CD14-positive monocyte (primary cell): Measurements from ENCODE around the gene DAGLA. TPM values are rescaled to one million over a fixed set of nuclear protein-coding genes. Genes with fewer than 3 reads are reported as not detected.

Source experiments
- DNase-seq, 3 donors: peaks; one replicate each; pipeline ENCODE4 v3.0.0-alpha.2; 2011 to 2022
- H2AFZ ChIP-seq: 2 replicates; pipeline ENCODE4 v1.6.0; 2012; ENCODE audit warnings: mild to moderate bottlenecking, low read depth, low read length, inconsistent platforms; ENCODE audit not compliant: insufficient read depth, poor library complexity, severe bottlenecking
- H3K27ac ChIP-seq, 2 donors: 1 replicate in 1 of 2; 2 replicates in 1 of 2; pipeline ENCODE4 v1.5.1; 2012 to 2013; ENCODE audit warnings: low read length in 2 of 2, control low read depth in 1 of 2, inconsistent platforms in 1 of 2, low read depth in 1 of 2, mild to moderate bottlenecking in 1 of 2
- H3K27me3 ChIP-seq, 2 donors: one replicate each; pipeline versions ENCODE4 v1.6.0 to v1.6.1; 2011 to 2013; ENCODE audit warnings: low read length in 2 of 2; ENCODE audit not compliant: control insufficient read depth in 2 of 2, insufficient read depth in 2 of 2
- H3K36me3 ChIP-seq, 2 donors: replicated peaks in 1 of 2; 1 replicate in 1 of 2; 2 replicates in 1 of 2; pipeline versions ENCODE4 v1.5.1 to v1.6.1; 2012 to 2013; ENCODE audit warnings: low read length in 2 of 2, control low read depth in 1 of 2, inconsistent platforms in 1 of 2, mild to moderate bottlenecking in 1 of 2; ENCODE audit not compliant: insufficient read depth in 2 of 2, control insufficient read depth in 1 of 2
- H3K4me1 ChIP-seq, 2 donors: 1 replicate in 1 of 2; 2 replicates in 1 of 2; pipeline versions ENCODE4 v1.5.1 to v1.6.1; 2012 to 2013; ENCODE audit warnings: low read length in 2 of 2, control low read depth in 1 of 2, inconsistent platforms in 1 of 2, mild to moderate bottlenecking in 1 of 2, moderate library complexity in 1 of 2; ENCODE audit not compliant: insufficient read depth in 2 of 2, control insufficient read depth in 1 of 2
- H3K4me2 ChIP-seq: replicated peaks from 2 replicates; pipeline ENCODE3; 2012; ENCODE audit warnings: low read length, moderate library complexity, mild to moderate bottlenecking; ENCODE audit not compliant: poor library complexity, severe bottlenecking; ENCODE audit errors: extremely low read depth
- H3K4me3 ChIP-seq, 3 experiments: fragments of 200-600 bp in 1 of 3; sonication (generic) in 1 of 3; replicated peaks in 1 of 3; 1 replicate in 2 of 3; 2 replicates in 1 of 3; pipeline ENCODE4 v1.5.1; 2011 to 2013; ENCODE audit warnings: low read length in 3 of 3, mild to moderate bottlenecking in 3 of 3, control low read depth in 2 of 3, low read depth in 2 of 3, inconsistent platforms in 1 of 3, moderate library complexity in 1 of 3
- H3K79me2 ChIP-seq: 2 replicates; pipeline ENCODE4 v1.6.0; 2012; ENCODE audit warnings: mild to moderate bottlenecking, control low read depth, inconsistent platforms, low read length, moderate library complexity; ENCODE audit not compliant: insufficient read depth
- H3K9ac ChIP-seq: 2 replicates; pipeline ENCODE4 v1.6.0; 2017; ENCODE audit warnings: low read length, mild to moderate bottlenecking; ENCODE audit not compliant: insufficient read depth, poor library complexity, severe bottlenecking
- H3K9me3 ChIP-seq, 2 donors: replicated peaks in 1 of 2; 1 replicate in 1 of 2; 2 replicates in 1 of 2; pipeline versions ENCODE4 v1.5.1 to v1.6.1; 2012 to 2013; ENCODE audit warnings: low read length in 2 of 2, control low read depth in 1 of 2; ENCODE audit not compliant: control insufficient read depth in 1 of 2, insufficient read depth in 1 of 2
- H4K20me1 ChIP-seq: 2 replicates; pipeline ENCODE4 v1.6.0; 2012; ENCODE audit warnings: mild to moderate bottlenecking, low read length, control low read depth, moderate library complexity; ENCODE audit not compliant: insufficient read depth
- H3K27ac Mint-ChIP-seq, 7 donors: one replicate each; pipeline ENCODE4 v1.8.0; 2020; ENCODE audit warnings: mild to moderate bottlenecking in 7 of 7, mixed read lengths in 7 of 7, moderate library complexity in 6 of 7, inconsistent platforms in 2 of 7
- H3K27me3 Mint-ChIP-seq, 3 donors: one replicate each; pipeline ENCODE4 v1.8.0; 2021 to 2022; ENCODE audit warnings: low read depth in 3 of 3, mild to moderate bottlenecking in 3 of 3, mixed read lengths in 3 of 3, moderate library complexity in 3 of 3, inconsistent platforms in 1 of 3
- H3K36me3 Mint-ChIP-seq, 2 donors: one replicate each; pipeline ENCODE4 v1.8.0; 2020; ENCODE audit warnings: mixed read lengths in 2 of 2, inconsistent platforms in 1 of 2, mild to moderate bottlenecking in 1 of 2
- H3K4me1 Mint-ChIP-seq: one replicate; pipeline ENCODE4 v1.8.0; 2020; ENCODE audit warnings: mild to moderate bottlenecking, mixed read lengths
- H3K4me3 Mint-ChIP-seq, 2 donors: one replicate each; pipeline ENCODE4 v1.8.0; 2020; ENCODE audit warnings: mild to moderate bottlenecking in 2 of 2, mixed read lengths in 2 of 2, moderate library complexity in 1 of 2
- H3K9me3 Mint-ChIP-seq, 7 donors: one replicate each; pipeline ENCODE4 v1.8.0; 2020 to 2022; ENCODE audit warnings: mixed read lengths in 7 of 7, mild to moderate bottlenecking in 6 of 7, moderate library complexity in 6 of 7, inconsistent platforms in 2 of 7
- CTCF ChIP-seq: fragments of 200-600 bp; IDR thresholded peaks from one replicate; pipeline ENCODE4 v1.8.0; 2022; ENCODE audit warnings: antibody characterized with exemption, mild to moderate bottlenecking
- WGBS: methylation state at CpG from one replicate; pipeline ENCODE4 v1.1.5; 2013; ENCODE audit warnings: missing lambda C conversion rate; ENCODE audit not compliant: insufficient coverage; 5-methylcytosine and 5-hydroxymethylcytosine counted together
- intact Hi-C, 2 donors: fragments of 100-400 bp; cut with micrococcal nuclease; formaldehyde crosslinking; loops; one replicate each; pipeline versions ENCODE4 v1.15.0 to v1.15.1; 2023
- polyA plus RNA-seq, 3 donors: library from polyadenylated mRNA; depleted of rRNA in 1 of 3; unstranded in 2 of 3; stranded (reverse) in 1 of 3; fragments of 300-500 nt in 2 of 3; fragments of >200 nt in 1 of 3; fragmentation: Illumina TruSeq in 2 of 3; gene quantifications; 1 replicate in 2 of 3; 2 replicates in 1 of 3; pipeline ENCODE4 v1.2.3, GENCODE V29; 2012 to 2021

The DAGLA gene
- polyA plus RNA-seq, 3 donors: 0.16 to 6.7 (median 0.73) TPM

GRCh38 chr11:61702701-61703312 lies 22.6 kb downstream of the DAGLA start:
- peak overlapping the region; percentile 60 for H3K4me2 ChIP-seq
- DNase-seq: peak; percentile 32 to 50 (median 44)
- peaks cover 0 to 2% (median 2%) of the 10 kb centered on the region in 3 donors for H3K27me3 Mint-ChIP-seq
- 15% methylated on average over 2 of the region's 11 CpGs for WGBS
- peaks cover 57 to 59% of the 10 kb centered on the region in 2 donors for H3K4me1 ChIP-seq
- peaks cover 0 to 2% (median 0%) of the 10 kb centered on the region in 7 donors for H3K9me3 Mint-ChIP-seq
- peak overlapping the region; percentile 68 to 73 for H3K4me3 Mint-ChIP-seq
- H3K4me3 ChIP-seq: peak overlapping the region in 2 of 3 experiments; percentile 24 to 61
- peaks cover 17% of the 10 kb centered on the region for H3K79me2 ChIP-seq
- peaks cover 63% of the 10 kb centered on the region for H3K4me1 Mint-ChIP-seq
- H3K27me3 ChIP-seq: no peaks in the 10 kb centered on the region
- peak overlapping the region; percentile 92 to 96 (median 93) for H3K27ac Mint-ChIP-seq
- H3K36me3 ChIP-seq: no peaks in the 10 kb centered on the region
- H3K27ac ChIP-seq: peak overlapping the region; percentile 10 to 95
- H3K36me3 Mint-ChIP-seq: peaks cover 8 to 16% of the 10 kb centered on the region in 2 donors
- H2AFZ ChIP-seq: peak overlapping the region; percentile 81
- intact Hi-C loops: no loop called here
- H3K9me3 ChIP-seq: no peaks in the 10 kb centered on the region
- H4K20me1 ChIP-seq: no peaks in the 10 kb centered on the region
- no peak for TF ChIP-seq CTCF
- peak overlapping the region; percentile 42 for H3K9ac ChIP-seq

GRCh38 chr11:61704838-61705237 lies 24.6 kb downstream of the DAGLA start:
- Histone ChIP-seq H3K9ac (no peak overlapping the region), H2AFZ (no peak overlapping the region), H4K20me1 (no peaks in the 10 kb centered on the region), H3K4me2 (no peak overlapping the region), H3K4me3 (no peak overlapping the region), H3K36me3 (no peaks in the 10 kb centered on the region), H3K9me3 (no peaks in the 10 kb centered on the region), H3K27ac (no peak overlapping the region), H3K4me1 (peaks cover 37 to 46% of the 10 kb centered on the region in 2 donors), H3K79me2 (no peaks in the 10 kb centered on the region), H3K27me3 (no peaks in the 10 kb centered on the region)
- no peak for DNase-seq
- TF ChIP-seq CTCF: no peak
- Mint-ChIP-seq H3K27me3 (peaks cover 0 to 2% (median 0%) of the 10 kb centered on the region in 3 donors), H3K4me1 (peaks cover 48% of the 10 kb centered on the region), H3K27ac (peak overlapping the region in 1 of 7 donors; percentile 26), H3K9me3 (peaks cover 0 to 2% (median 0%) of the 10 kb centered on the region in 7 donors), H3K36me3 (peaks cover 4 to 13% of the 10 kb centered on the region in 2 donors), H3K4me3 (no peak overlapping the region)
- intact Hi-C loops: no loop called here
- 92% methylated on average over 8 of the region's 15 CpGs for WGBS
